Thoracic aorta (tissue), 2 donors: ENCODE data around the gene CAGE1. TPM values are rescaled to one million over a fixed set of nuclear protein-coding genes. Genes with fewer than 3 reads are reported as not detected.

Experiments used
- ATAC-seq: fragments of 150-250 bp; one replicate; pipeline ENCODE4 v1.8.0; 2017; ENCODE audit warnings: low read depth; ENCODE audit not compliant: insufficient number of reproducible peaks, low FRiP score
- DNase-seq: peaks from one replicate; pipeline ENCODE4 v3.0.0-alpha.2; 2020; ENCODE audit warnings: low spot score
- H3K27ac ChIP-seq, 2 donors: fragments of 200-600 bp; sonication (generic); 1 replicate in 1 of 2; 2 replicates in 1 of 2; pipeline ENCODE4 v1.5.1; 2016; ENCODE audit warnings: mild to moderate bottlenecking in 2 of 2, moderate library complexity in 2 of 2
- H3K27me3 ChIP-seq: fragments of 200-600 bp; sonication (generic); replicated peaks from 2 replicates; pipeline ENCODE4 v1.6.0; 2016; ENCODE audit warnings: mild to moderate bottlenecking; ENCODE audit not compliant: insufficient read depth
- H3K36me3 ChIP-seq: fragments of 200-600 bp; sonication (generic); one replicate; pipeline ENCODE4 v1.5.1; 2016
- H3K4me1 ChIP-seq, 2 donors: fragments of 200-600 bp; sonication (generic); 1 replicate in 1 of 2; 2 replicates in 1 of 2; pipeline versions ENCODE4 v1.5.1 to v1.6.0; 2016; ENCODE audit warnings: low read depth in 2 of 2, mild to moderate bottlenecking in 1 of 2; ENCODE audit not compliant: control insufficient read depth in 1 of 2
- H3K4me3 ChIP-seq: fragments of 200-600 bp; sonication (generic); 2 replicates; pipeline ENCODE4 v1.5.1; 2016; ENCODE audit warnings: mild to moderate bottlenecking
- H3K9me3 ChIP-seq: fragments of 200-600 bp; sonication (generic); 2 replicates; pipeline ENCODE4 v1.5.1; 2016
- CTCF ChIP-seq: fragments of 200-600 bp; sonication (generic); IDR thresholded peaks from one replicate; pipeline ENCODE4 v1.5.1; 2019; ENCODE audit warnings: antibody characterized with exemption
- total RNA-seq, 2 donors: library from RNA; depleted of rRNA; stranded (reverse); fragments of >200 nt; gene quantifications; one replicate each; pipeline versions ENCODE4 v1.1.0 to v1.2.3, GENCODE V29; 2016

The CAGE1 gene
- total RNA-seq, 2 donors from 2014 or later: not detected

GRCh38 chr6:7424967-7425807 is 35.6 kb upstream of the CAGE1 start:
- Histone ChIP-seq H3K36me3 (no peaks in the 10 kb centered on the region), H3K4me1 (no peaks in the 10 kb centered on the region), H3K4me3 (no peak overlapping the region), H3K27me3 (no peaks in the 10 kb centered on the region), H3K27ac (no peak overlapping the region), H3K9me3 (no peaks in the 10 kb centered on the region)
- no peak for DNase-seq
- no peak for ATAC-seq
- TF ChIP-seq CTCF: no peak

GRCh38 chr6:7424058-7424457 is 34.5 kb upstream of the CAGE1 start:
- no peaks in the 10 kb centered on the region for H3K4me1 ChIP-seq
- H3K27me3 ChIP-seq: no peaks in the 10 kb centered on the region
- DNase-seq: no peak
- TF ChIP-seq CTCF: no peak
- H3K36me3 ChIP-seq: no peaks in the 10 kb centered on the region
- no peak for ATAC-seq
- no peaks in the 10 kb centered on the region for H3K9me3 ChIP-seq
- no peak overlapping the region for H3K27ac ChIP-seq
- no peak overlapping the region for H3K4me3 ChIP-seq

- H3K27me3 ChIP-seq: no peaks in the 10 kb centered on the region
- H3K9me3 ChIP-seq: no peaks in the 10 kb centered on the region
- no peaks in the 10 kb centered on the region for H3K4me1 ChIP-seq
- H3K4me3 ChIP-seq: no peak overlapping the region
- no peak for TF ChIP-seq CTCF
- peaks cover 16% of the 10 kb centered on the region for H3K36me3 ChIP-seq
- DNase-seq (no peak), ATAC-seq (no peak)
- no peak overlapping the region for H3K27ac ChIP-seq
Measured at GRCh38 chr6:7421066-7421465, 31.5 kb upstream of the CAGE1 start.

DNA sequence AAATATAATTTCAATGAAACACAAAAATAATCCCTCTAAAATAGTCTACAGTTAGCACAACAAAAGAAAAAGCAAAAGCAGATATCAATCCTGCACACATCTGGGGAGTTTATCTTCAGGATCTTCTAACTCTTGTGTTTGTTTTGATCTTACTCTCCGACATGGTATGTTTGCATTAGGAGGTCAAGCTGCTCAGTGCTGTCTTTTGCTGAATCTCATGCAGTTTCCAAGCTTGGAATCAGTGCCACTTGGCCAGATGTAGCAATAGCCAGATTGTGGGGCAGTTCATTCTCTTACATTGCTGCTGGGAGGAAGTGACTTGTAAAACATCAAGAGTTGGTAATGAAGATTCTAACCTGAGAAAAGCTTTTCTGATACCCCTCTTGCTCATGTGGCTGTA is 29.5 kb upstream of the CAGE1 start:
- Histone ChIP-seq H3K27ac (no peak overlapping the region), H3K4me1 (no peaks in the 10 kb centered on the region), H3K4me3 (no peak overlapping the region), H3K27me3 (no peaks in the 10 kb centered on the region), H3K9me3 (no peaks in the 10 kb centered on the region), H3K36me3 (peaks cover 36% of the 10 kb centered on the region)
- no peak for TF ChIP-seq CTCF
- ATAC-seq (no peak), DNase-seq (no peak)

DNA sequence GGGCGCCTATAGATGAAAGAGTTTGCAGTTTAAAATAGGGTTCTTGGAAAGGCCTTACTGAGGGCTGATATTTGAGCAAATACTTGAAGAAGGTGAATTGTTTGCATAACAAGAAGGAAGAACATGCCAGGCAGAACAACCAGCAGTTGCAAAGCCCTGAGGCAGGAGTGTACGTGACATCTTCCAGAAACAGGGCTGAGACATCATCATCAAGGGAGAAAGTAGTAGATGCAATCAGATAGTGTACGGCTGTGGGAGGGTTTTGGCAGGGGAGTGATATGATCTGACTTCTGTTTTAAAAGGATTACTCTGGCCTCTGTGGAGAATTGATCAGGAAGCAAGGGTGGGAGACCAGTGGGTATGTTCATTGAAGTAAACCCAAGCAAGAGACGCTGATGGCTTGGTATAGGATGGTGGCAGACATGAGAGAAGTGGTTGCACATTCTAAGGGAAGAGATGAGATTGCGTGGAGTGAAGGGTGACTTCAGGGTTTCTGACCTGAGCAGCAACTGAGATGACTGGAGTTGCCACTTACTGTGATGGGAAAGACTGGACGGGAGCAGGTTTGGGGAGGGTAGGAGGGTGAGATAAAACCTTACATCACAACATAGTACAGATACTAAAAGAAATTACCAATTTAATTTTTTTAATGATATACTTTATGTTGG is 28.8 kb upstream of the CAGE1 start:
- H3K9me3 ChIP-seq: no peaks in the 10 kb centered on the region
- DNase-seq (no peak), ATAC-seq (no peak)
- no peak for TF ChIP-seq CTCF
- no peaks in the 10 kb centered on the region for H3K4me1 ChIP-seq
- H3K4me3 ChIP-seq: no peak overlapping the region
- no peak overlapping the region for H3K27ac ChIP-seq
- H3K27me3 ChIP-seq: no peaks in the 10 kb centered on the region
- H3K36me3 ChIP-seq: peaks cover 40% of the 10 kb centered on the region
